H1 (cell line): ENCODE data around the gene OR4N2.
"Not testable (repeated sequence)": the region's sequence is repeated elsewhere in the genome, so short reads cannot be mapped to it uniquely, and the experiment has no call there.

ENCODE experiments used
- EZH2 ChIP-seq: fragments of 200-600 bp; sonication (generic); IDR thresholded peaks from 2 replicates; pipeline ENCODE4 v1.7.1; 2012; ENCODE audit warnings: low read depth, mild to moderate bottlenecking, moderate library complexity, low read length, inconsistent platforms; ENCODE audit not compliant: severe bottlenecking
- POLR2A ChIP-seq, 2 experiments: IDR thresholded peaks; 1 replicate in 1 of 2; 2 replicates in 1 of 2; pipeline ENCODE4 v1.6.1; 2011; ENCODE audit warnings: low read depth in 2 of 2, low read length in 2 of 2, mild to moderate bottlenecking in 2 of 2; ENCODE audit errors: control extremely low read depth in 1 of 2

GRCh38 chr14:19834203-19834848 lies 30.8 kb downstream of the OR4N2 start:
- TF ChIP-seq EZH2; POLR2A (IDR thresholded peaks at IDR 0.05; ENCODE audit: control extremely low read depth in 1 of 2, low read depth in 2 of 2, low read length in 2 of 2): not testable (repeated sequence)
